HEK293T (cell line): ENCODE results near the gene TMEM106C.
"Not testable (repeated sequence)": the region's sequence is repeated elsewhere in the genome, so short reads cannot be mapped to it uniquely, and the experiment has no call there.

Source experiments
- CTCF ChIA-PET: fragments of 350-600 bp; formaldehyde crosslinking; extraction: SDS; loops from one replicate; lab custom pipeline; 2021; ENCODE audit warnings: antibody characterized with exemption, inconsistent platforms; lab: Yijun Ruan, JAX
- POLR2A ChIA-PET: fragments of 350-600 bp; formaldehyde crosslinking; extraction: SDS; loops from one replicate; lab custom pipeline; 2020; ENCODE audit warnings: antibody characterized with exemption, inconsistent platforms; lab: Yijun Ruan, JAX
- DNase-seq: peaks from one replicate; pipeline ENCODE4 v3.0.0; 2012; ENCODE audit warnings: mixed read lengths; ENCODE audit errors: extremely low spot score
- ARNT ChIP-seq: fragments of 450-650 bp; IDR thresholded peaks from 2 replicates; pipeline ENCODE4 v1.6.1; 2017; ENCODE audit warnings: mild to moderate bottlenecking
- BHLHE40 ChIP-seq: fragments of 450-650 bp; IDR thresholded peaks from 2 replicates; pipeline ENCODE4 v1.6.1; 2016; ENCODE audit warnings: mild to moderate bottlenecking, moderate library complexity, borderline replicate concordance
- CTBP1 ChIP-seq: fragments of 450-650 bp; IDR thresholded peaks from 2 replicates; pipeline ENCODE4 v1.6.1; 2016; ENCODE audit warnings: borderline replicate concordance
- ELF4 ChIP-seq: fragments of 450-650 bp; IDR thresholded peaks from 2 replicates; pipeline ENCODE4 v1.6.1; 2017; ENCODE audit warnings: antibody characterized with exemption
- FOXA1 ChIP-seq: fragments of 450-650 bp; IDR thresholded peaks from 2 replicates; pipeline ENCODE4 v1.6.1; 2016; ENCODE audit warnings: mild to moderate bottlenecking
- FOXK2 ChIP-seq: fragments of 450-650 bp; IDR thresholded peaks from 2 replicates; pipeline ENCODE4 v1.6.1; 2016; ENCODE audit warnings: mild to moderate bottlenecking
- FOXM1 ChIP-seq: fragments of 450-650 bp; IDR thresholded peaks from 2 replicates; pipeline ENCODE4 v1.6.1; 2017; ENCODE audit warnings: mild to moderate bottlenecking, borderline replicate concordance
- HDGF ChIP-seq: fragments of 450-650 bp; IDR thresholded peaks from 2 replicates; pipeline ENCODE4 v1.6.1; 2017; ENCODE audit warnings: antibody characterized with exemption, borderline replicate concordance
- L3MBTL2 ChIP-seq: fragments of 450-650 bp; conservative IDR thresholded peaks from 2 replicates; pipeline ENCODE4 v1.6.1; 2016; ENCODE audit warnings: mild to moderate bottlenecking
- LEF1 ChIP-seq: fragments of 450-650 bp; IDR thresholded peaks from 2 replicates; pipeline ENCODE4 v1.6.1; 2017; ENCODE audit warnings: mild to moderate bottlenecking, borderline replicate concordance
- NFRKB ChIP-seq: fragments of 450-650 bp; IDR thresholded peaks from 2 replicates; pipeline ENCODE4 v1.6.1; 2016; ENCODE audit warnings: mild to moderate bottlenecking, moderate library complexity
- PKNOX1 ChIP-seq: fragments of 450-650 bp; IDR thresholded peaks from 2 replicates; pipeline ENCODE4 v1.6.1; 2016
- SP1 ChIP-seq: fragments of 450-650 bp; IDR thresholded peaks from 2 replicates; pipeline ENCODE4 v1.6.1; 2017
- SUZ12 ChIP-seq: fragments of 450-650 bp; IDR thresholded peaks from 2 replicates; pipeline ENCODE4 v1.6.1; 2016; ENCODE audit warnings: mild to moderate bottlenecking
- TARDBP ChIP-seq: fragments of 450-650 bp; IDR thresholded peaks from 2 replicates; pipeline ENCODE4 v1.6.1; 2016
- ZNF384 ChIP-seq: fragments of 450-650 bp; IDR thresholded peaks from 2 replicates; pipeline ENCODE4 v1.6.1; 2016

TMEM106C gene

GRCh38 chr12:47955059-47955458, 8.3 kb upstream of the TMEM106C start:
- ChIA-PET CTCF (interaction anchor here (0.6 to 2.2 kb wide), 2 partner anchors 8 to 24 kb away, joined by 3 to 9 read pairs; partner anchors contain the start of gene TMEM106C), POLR2A (interaction anchor here (1.8 kb wide), 1 partner anchor 9 kb away, joined by 7 read pairs; the partner anchor contains the start of gene TMEM106C)
- TF ChIP-seq SP1 (no peak), TARDBP (no peak), NFRKB (no peak), FOXM1 (no peak), BHLHE40 (no peak), ELF4 (no peak), FOXK2 (no peak), PKNOX1 (no peak), FOXA1 (no peak), ZNF384 (no peak), L3MBTL2 (no peak)
- DNase-seq, result no peak

GRCh38 chr12:47957671-47958070, 5.7 kb upstream of the TMEM106C start:
- ChIA-PET CTCF (interaction anchor here (1.8 kb wide), 1 partner anchor 8 kb away, joined by 6 read pairs; no protein-coding TSS in a partner anchor), POLR2A (interaction anchor here (1.2 to 1.6 kb wide), 2 partner anchors 11 to 69 kb away, joined by 3 to 5 read pairs; no protein-coding TSS in a partner anchor)
- not testable (repeated sequence) for DNase-seq

GRCh38 chr12:47962198-47962597, 1.2 kb upstream of the TMEM106C start:
- ChIA-PET CTCF (interaction anchor here (1.3 to 1.7 kb wide), 3 partner anchors 13 to 197 kb away, joined by 4 to 6 read pairs (median 6); no protein-coding TSS in a partner anchor), POLR2A (interaction anchor here (1.4 kb wide), 1 partner anchor 11 kb away, joined by 5 read pairs; no protein-coding TSS in a partner anchor)
- DNase-seq, result no peak
- no peak for TF ChIP-seq FOXM1
- no peak for TF ChIP-seq HDGF
- no peak for TF ChIP-seq ELF4
- TF ChIP-seq SP1, result no peak
- TF ChIP-seq TARDBP, result no peak
- no peak for TF ChIP-seq SUZ12
- TF ChIP-seq PKNOX1, result no peak
- no peak for TF ChIP-seq L3MBTL2

GRCh38 chr12:47964106-47964728, 821 bp downstream of the TMEM106C start:
- ChIA-PET POLR2A (interaction anchor here (0.7 to 2.3 kb wide), 4 partner anchors 10 to 193 kb away, joined by 3 to 9 read pairs (median 6); partner anchors contain the start of gene ASB8), CTCF (interaction anchor here (0.6 to 2.1 kb wide), 10 partner anchors 10 to 156 kb away, joined by 3 to 10 read pairs (median 4); no protein-coding TSS in a partner anchor)
- TF ChIP-seq NFRKB, result no peak
- TF ChIP-seq TARDBP, result no peak
- no peak for TF ChIP-seq SP1
- TF ChIP-seq LEF1, result no peak
- no peak for TF ChIP-seq ARNT
- TF ChIP-seq ZNF384, result no peak
- TF ChIP-seq L3MBTL2, result no peak
- TF ChIP-seq ELF4, result no peak
- no peak for TF ChIP-seq FOXK2
- no peak for TF ChIP-seq SUZ12
- TF ChIP-seq BHLHE40, result no peak
- no peak for TF ChIP-seq HDGF
- no peak for TF ChIP-seq FOXA1
- no peak for TF ChIP-seq PKNOX1
- TF ChIP-seq FOXM1, result no peak
- no peak for TF ChIP-seq CTBP1
- no peak for DNase-seq

GRCh38 chr12:47965581-47965980, 2.2 kb downstream of the TMEM106C start:
- ChIA-PET CTCF (no interaction called here), POLR2A (no interaction called here)
- TF ChIP-seq SUZ12, result no peak
- no peak for TF ChIP-seq CTBP1
- TF ChIP-seq ELF4, result no peak
- no peak for TF ChIP-seq FOXK2
- no peak for TF ChIP-seq BHLHE40
- TF ChIP-seq ZNF384, result no peak
- TF ChIP-seq HDGF, result no peak
- no peak for TF ChIP-seq PKNOX1
- TF ChIP-seq L3MBTL2, result no peak
- TF ChIP-seq FOXA1, result no peak
- TF ChIP-seq SP1, result no peak
- TF ChIP-seq LEF1, result no peak
- TF ChIP-seq ARNT, result no peak
- no peak for TF ChIP-seq FOXM1
- no peak for TF ChIP-seq TARDBP
- no peak for TF ChIP-seq NFRKB
- DNase-seq, result no peak
